Skin epidermis (tissue), 12 donors: ENCODE results near the gene PHACTR3.
"Not testable (repeated sequence)": the region's sequence is repeated elsewhere in the genome, so short reads cannot be mapped to it uniquely, and the experiment has no call there.

ENCODE experiments used
- H3K27ac ChIP-seq, 21 experiments: fragments of 200-600 bp; sonication (generic) in 11 of 21; one replicate each; pipeline ENCODE4 v1.5.0; 2020; ENCODE audit warnings: mild to moderate bottlenecking in 3 of 21, inconsistent platforms in 2 of 21, moderate library complexity in 2 of 21
- H3K4me3 ChIP-seq, 7 experiments: fragments of 200-600 bp; sonication (generic) in 2 of 7; one replicate each; pipeline ENCODE4 v1.5.0; 2020; ENCODE audit warnings: inconsistent platforms in 2 of 7, mild to moderate bottlenecking in 2 of 7, moderate library complexity in 1 of 7

The PHACTR3 gene

GRCh38 chr20:59829786-59830664 lies 225.7 kb downstream of the PHACTR3 start:
- no peak overlapping the region for H3K27ac ChIP-seq
- H3K4me3 ChIP-seq: no peak overlapping the region

- Histone ChIP-seq H3K4me3 (no peak overlapping the region), H3K27ac (no peak overlapping the region)
These were observed 226.3 kb downstream of the PHACTR3 start for GRCh38 chr20:59830665-59831023.

GRCh38 chr20:59831024-59831915 lies 226.9 kb downstream of the PHACTR3 start:
- no peak overlapping the region for H3K27ac ChIP-seq
- no peak overlapping the region for H3K4me3 ChIP-seq

- Histone ChIP-seq H3K4me3 (no peak overlapping the region), H3K27ac (no peak overlapping the region)
These were observed 227.6 kb downstream of the PHACTR3 start for GRCh38 chr20:59831916-59832270.

GRCh38 chr20:59832406-59833363 lies 228.3 kb downstream of the PHACTR3 start:
- Histone ChIP-seq H3K4me3 (no peak overlapping the region), H3K27ac (no peak overlapping the region)

- H3K27ac ChIP-seq: no peak overlapping the region
- no peak overlapping the region for H3K4me3 ChIP-seq
These were observed 230.7 kb downstream of the PHACTR3 start for GRCh38 chr20:59835057-59835447.

- H3K4me3 ChIP-seq: no peak overlapping the region
- H3K27ac ChIP-seq: no peak overlapping the region
These were observed 231.4 kb downstream of the PHACTR3 start for GRCh38 chr20:59835448-59836395.

GRCh38 chr20:59836767-59837166 lies 232.4 kb downstream of the PHACTR3 start:
- H3K4me3 ChIP-seq: no peak overlapping the region
- H3K27ac ChIP-seq: no peak overlapping the region

- no peak overlapping the region for H3K4me3 ChIP-seq
- H3K27ac ChIP-seq: no peak overlapping the region
These were observed 233.5 kb downstream of the PHACTR3 start for GRCh38 chr20:59837623-59838394.

GRCh38 chr20:59839400-59839799 lies 235.1 kb downstream of the PHACTR3 start:
- H3K27ac ChIP-seq: no peak overlapping the region

GRCh38 chr20:59845472-59845871 lies 241.1 kb downstream of the PHACTR3 start:
- no peak overlapping the region for H3K27ac ChIP-seq

More at GRCh38 chr20:59839400-59839799, 235.1 kb downstream of the PHACTR3 start:
- no peak overlapping the region for H3K4me3 ChIP-seq

GRCh38 chr20:59848182-59848581 lies 243.8 kb downstream of the PHACTR3 start:
- H3K27ac ChIP-seq: no peak overlapping the region
- no peak overlapping the region for H3K4me3 ChIP-seq

More at GRCh38 chr20:59845472-59845871, 241.1 kb downstream of the PHACTR3 start:
- no peak overlapping the region for H3K4me3 ChIP-seq

GRCh38 chr20:59850018-59850641 lies 245.8 kb downstream of the PHACTR3 start:
- no peak overlapping the region for H3K4me3 ChIP-seq
- H3K27ac ChIP-seq: no peak overlapping the region

- not testable (repeated sequence) for H3K27ac ChIP-seq, H3K4me3 ChIP-seq
These were observed 252.2 kb downstream of the PHACTR3 start for GRCh38 chr20:59856526-59856925.

- not testable (repeated sequence) for H3K4me3 ChIP-seq, H3K27ac ChIP-seq
These were observed 252.6 kb downstream of the PHACTR3 start for GRCh38 chr20:59856941-59857340.

GRCh38 chr20:59857966-59858365 lies 253.6 kb downstream of the PHACTR3 start:
- H3K4me3 ChIP-seq: no peak overlapping the region
- H3K27ac ChIP-seq: no peak overlapping the region

- no peak overlapping the region for H3K27ac ChIP-seq
- no peak overlapping the region for H3K4me3 ChIP-seq
These were observed 254.1 kb downstream of the PHACTR3 start for GRCh38 chr20:59858425-59858824.
